Lower lobe of right lung (tissue), 2 donors: ENCODE data around the gene BABAM2. TPM values are rescaled to one million over a fixed set of nuclear protein-coding genes. Genes with fewer than 3 reads are reported as not detected.

ENCODE experiments used
- ATAC-seq, 2 donors: fragments of 200-7000 bp; cut with Tn5 transposase; one replicate each; pipeline ENCODE4 v1.9.1; 2020 to 2022; ENCODE audit warnings: mild to moderate bottlenecking in 2 of 2, moderate library complexity in 2 of 2
- DNase-seq: peaks from one replicate; pipeline ENCODE4 v3.0.0-alpha.2; 2020
- H3K27ac ChIP-seq: fragments of 200-600 bp; one replicate; pipeline ENCODE4 v1.8.0; 2022
- H3K27me3 ChIP-seq: fragments of 200-600 bp; one replicate; pipeline ENCODE4 v1.8.0; 2022; ENCODE audit warnings: low read depth
- H3K36me3 ChIP-seq: fragments of 200-600 bp; one replicate; pipeline ENCODE4 v1.8.0; 2022; ENCODE audit warnings: mild to moderate bottlenecking
- H3K4me1 ChIP-seq: fragments of 200-600 bp; one replicate; pipeline ENCODE4 v1.8.0; 2022
- H3K4me3 ChIP-seq: fragments of 200-600 bp; one replicate; pipeline ENCODE4 v1.8.0; 2022; ENCODE audit warnings: mild to moderate bottlenecking
- H3K9me3 ChIP-seq: fragments of 200-600 bp; one replicate; pipeline ENCODE4 v1.8.0; 2022
- CTCF ChIP-seq: fragments of 200-600 bp; IDR thresholded peaks from one replicate; pipeline ENCODE4 v1.8.0; 2022; ENCODE audit warnings: antibody characterized with exemption, mild to moderate bottlenecking
- intact Hi-C: fragments of 100-400 bp; cut with DNase I; formaldehyde crosslinking; loops from one replicate; pipeline ENCODE4 v1.11.0; 2022
- total RNA-seq: library from RNA; stranded (reverse); fragmentation: NEBNext Ultra II Directional; extraction: Animal tissue kit (Norgen Biotek cat#: 25700); gene quantifications from one replicate; pipeline ENCODE4 v1.2.1, GENCODE V29; 2021
- donor health status: DM: no; HTN: yes; CAD: no; lungs with severe emphysema.

The BABAM2 gene
- total RNA-seq, 1 donor from 2014 or later: 39.5 TPM

DNA sequence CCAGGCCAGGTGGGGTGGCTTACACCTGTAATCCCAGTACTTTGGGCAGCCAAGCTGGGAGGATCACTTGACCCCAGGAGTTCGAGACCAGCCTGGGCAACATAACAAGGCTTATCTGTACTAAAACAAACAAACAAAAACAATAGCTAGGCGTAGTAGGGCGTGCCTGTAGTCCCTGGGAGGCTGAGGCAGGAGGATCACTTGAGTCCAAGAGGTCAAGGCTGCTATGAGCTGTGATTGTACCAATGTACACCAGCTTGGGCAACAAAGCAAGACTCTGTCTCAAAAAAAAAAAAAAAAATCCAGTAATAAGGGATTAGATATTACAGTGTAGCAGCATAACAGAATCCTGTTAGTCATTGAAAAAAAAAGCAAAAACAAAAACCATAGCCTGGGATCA lies 279.0 kb downstream of the BABAM2 start:
- DNase-seq (no peak), ATAC-seq (no peak)
- no peak for TF ChIP-seq CTCF
- Histone ChIP-seq H3K27ac (no peak overlapping the region), H3K27me3 (no peaks in the 10 kb centered on the region), H3K4me1 (no peaks in the 10 kb centered on the region), H3K9me3 (no peaks in the 10 kb centered on the region), H3K4me3 (no peak overlapping the region), H3K36me3 (no peaks in the 10 kb centered on the region)
- intact Hi-C loops: no loop called here

GRCh38 chr2:28172114-28172898 lies 281.8 kb downstream of the BABAM2 start:
- Histone ChIP-seq H3K4me3 (no peak overlapping the region), H3K9me3 (peaks cover 8% of the 10 kb centered on the region), H3K27ac (no peak overlapping the region), H3K36me3 (no peaks in the 10 kb centered on the region), H3K4me1 (no peaks in the 10 kb centered on the region), H3K27me3 (no peaks in the 10 kb centered on the region)
- ATAC-seq (peak in 1 of 2 donors; percentile 23), DNase-seq (no peak)
- no peak for TF ChIP-seq CTCF
- intact Hi-C loops: no loop called here

GRCh38 chr2:28173377-28173776 lies 282.8 kb downstream of the BABAM2 start:
- ATAC-seq: no peak
- intact Hi-C loops: no loop called here
- TF ChIP-seq CTCF: no peak
- H3K4me3 ChIP-seq: no peak overlapping the region
- no peaks in the 10 kb centered on the region for H3K4me1 ChIP-seq
- H3K36me3 ChIP-seq: no peaks in the 10 kb centered on the region
- DNase-seq: no peak
- no peak overlapping the region for H3K27ac ChIP-seq
- no peaks in the 10 kb centered on the region for H3K27me3 ChIP-seq
- peaks cover 12% of the 10 kb centered on the region for H3K9me3 ChIP-seq

DNA sequence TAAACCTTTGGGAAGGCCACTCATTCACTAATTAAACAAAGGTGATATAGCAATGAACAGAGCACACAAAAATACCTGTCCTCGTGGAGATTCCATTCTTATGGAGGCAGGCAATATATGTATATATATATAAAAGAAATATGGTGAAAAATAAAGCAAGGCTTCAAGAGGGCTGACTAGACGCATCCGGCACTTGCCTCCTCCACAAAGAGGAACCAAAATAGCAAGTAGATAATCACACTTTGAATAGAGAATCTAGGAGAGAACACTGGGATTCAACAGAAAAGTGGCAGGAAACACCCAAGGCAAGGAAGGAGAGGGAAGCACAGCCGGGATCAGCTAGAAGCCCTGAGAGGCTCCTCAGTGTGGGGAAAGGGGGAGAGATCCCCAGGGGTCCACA lies 283.7 kb downstream of the BABAM2 start:
- DNase-seq (no peak), ATAC-seq (no peak)
- H3K4me1 ChIP-seq: no peaks in the 10 kb centered on the region
- no peak overlapping the region for H3K27ac ChIP-seq
- no peak for TF ChIP-seq CTCF
- H3K9me3 ChIP-seq: peaks cover 12% of the 10 kb centered on the region
- no peak overlapping the region for H3K4me3 ChIP-seq
- no peaks in the 10 kb centered on the region for H3K27me3 ChIP-seq
- no peaks in the 10 kb centered on the region for H3K36me3 ChIP-seq
- intact Hi-C loops: no loop called here

- TF ChIP-seq CTCF: no peak
- H3K27ac ChIP-seq: no peak overlapping the region
- no peaks in the 10 kb centered on the region for H3K4me1 ChIP-seq
- no peaks in the 10 kb centered on the region for H3K36me3 ChIP-seq
- no peaks in the 10 kb centered on the region for H3K27me3 ChIP-seq
- peaks cover 12% of the 10 kb centered on the region for H3K9me3 ChIP-seq
- DNase-seq (no peak), ATAC-seq (no peak)
- H3K4me3 ChIP-seq: no peak overlapping the region
- intact Hi-C loops: no loop called here
Observed at GRCh38 chr2:28175028-28175427, 284.5 kb downstream of the BABAM2 start.
